C4-2B (cell line): Measurements from ENCODE around the gene RBP3.

Source experiments
- ZFX ChIP-seq: fragments of 450-650 bp; IDR thresholded peaks from 2 replicates; pipeline ENCODE4 v1.6.1; 2017
- TF ChIP-seq, protein P1 (sequence below): fragments of 450-650 bp; conservative IDR thresholded peaks from 2 replicates; pipeline ENCODE4 v1.5.1; 2017; ENCODE audit warnings: mild to moderate bottlenecking

DNA sequence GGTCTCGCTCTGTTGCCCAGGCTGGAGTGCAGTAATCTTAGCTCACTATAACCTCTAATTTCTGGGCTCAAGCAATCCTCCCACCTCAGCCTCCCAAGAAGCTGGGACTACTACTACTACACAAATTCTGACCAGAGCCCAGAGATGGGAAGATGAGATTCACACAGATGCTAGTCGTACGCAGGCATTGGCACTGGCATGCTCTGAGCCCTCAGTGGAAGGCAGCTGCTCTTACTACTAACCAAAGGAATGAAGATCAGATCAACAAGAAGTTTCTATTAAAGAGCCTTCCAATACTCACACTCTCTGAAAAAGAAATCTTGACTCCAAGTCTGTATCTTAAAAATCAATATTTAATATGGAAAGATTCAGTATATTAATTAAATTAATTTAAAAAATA lies 15.2 kb upstream of the RBP3 start:
- TF ChIP-seq, protein P1, sequence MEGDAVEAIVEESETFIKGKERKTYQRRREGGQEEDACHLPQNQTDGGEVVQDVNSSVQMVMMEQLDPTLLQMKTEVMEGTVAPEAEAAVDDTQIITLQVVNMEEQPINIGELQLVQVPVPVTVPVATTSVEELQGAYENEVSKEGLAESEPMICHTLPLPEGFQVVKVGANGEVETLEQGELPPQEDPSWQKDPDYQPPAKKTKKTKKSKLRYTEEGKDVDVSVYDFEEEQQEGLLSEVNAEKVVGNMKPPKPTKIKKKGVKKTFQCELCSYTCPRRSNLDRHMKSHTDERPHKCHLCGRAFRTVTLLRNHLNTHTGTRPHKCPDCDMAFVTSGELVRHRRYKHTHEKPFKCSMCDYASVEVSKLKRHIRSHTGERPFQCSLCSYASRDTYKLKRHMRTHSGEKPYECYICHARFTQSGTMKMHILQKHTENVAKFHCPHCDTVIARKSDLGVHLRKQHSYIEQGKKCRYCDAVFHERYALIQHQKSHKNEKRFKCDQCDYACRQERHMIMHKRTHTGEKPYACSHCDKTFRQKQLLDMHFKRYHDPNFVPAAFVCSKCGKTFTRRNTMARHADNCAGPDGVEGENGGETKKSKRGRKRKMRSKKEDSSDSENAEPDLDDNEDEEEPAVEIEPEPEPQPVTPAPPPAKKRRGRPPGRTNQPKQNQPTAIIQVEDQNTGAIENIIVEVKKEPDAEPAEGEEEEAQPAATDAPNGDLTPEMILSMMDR = no peak
- no peak for TF ChIP-seq ZFX
